IMR-90 (cell line): ENCODE results near the gene CALU. TPM values are rescaled to one million over a fixed set of nuclear protein-coding genes. Genes with fewer than 3 reads are reported as not detected.

Source experiments
- ATAC-seq: fragments of 200-7000 bp; cut with Tn5 transposase; 2 replicates; pipeline ENCODE4 v1.9.1; 2020; ENCODE audit warnings: low read depth, mild to moderate bottlenecking, moderate library complexity
- BruUV-seq: library from RNA; stranded (reverse); fragments of 400-500 nt; replicated peaks from 2 replicates; lab custom pipeline; 2021; lab: Mats Ljungman, UMichigan
- CTCF ChIA-PET: fragments of 300-600 bp; formaldehyde crosslinking; extraction: SDS; loops from one replicate; lab custom pipeline; 2021; ENCODE audit warnings: antibody characterized with exemption; lab: Yijun Ruan, JAX
- POLR2A ChIA-PET: fragments of 300-600 bp; sonication (Branson Sonifier 250); formaldehyde crosslinking; loops from one replicate; lab custom pipeline; 2022; ENCODE audit warnings: antibody characterized with exemption; ENCODE audit not compliant: unreplicated experiment; lab: Charles Lee
- DNase-seq: peaks from one replicate; pipeline ENCODE4 v3.0.0; 2013
- H2AFZ ChIP-seq: replicated peaks from 2 replicates; pipeline ENCODE3; 2013; ENCODE audit warnings: low read length, mild to moderate bottlenecking; ENCODE audit not compliant: poor library complexity
- H2AK5ac ChIP-seq: 2 replicates; pipeline ENCODE4 v1.6.1; 2013; ENCODE audit warnings: low read depth, low read length, inconsistent platforms
- H2AK9ac ChIP-seq: replicated peaks from 2 replicates; pipeline ENCODE3; 2013; ENCODE audit warnings: mild to moderate bottlenecking, low read depth, low read length, moderate library complexity; ENCODE audit not compliant: poor library complexity
- H2BK120ac ChIP-seq: 2 replicates; pipeline ENCODE4 v1.6.1; 2013; ENCODE audit warnings: low read depth, low read length, inconsistent platforms
- H2BK15ac ChIP-seq: 3 replicates; pipeline ENCODE4 v1.6.1; 2013; ENCODE audit warnings: low read depth, low read length, inconsistent platforms
- H2BK20ac ChIP-seq: 2 replicates; pipeline ENCODE4 v1.6.1; 2013; ENCODE audit warnings: low read depth, mild to moderate bottlenecking, inconsistent platforms, low read length, moderate library complexity
- H2BK5ac ChIP-seq: 2 replicates; pipeline ENCODE4 v1.6.1; 2013; ENCODE audit warnings: mild to moderate bottlenecking, low read depth, low read length, inconsistent platforms; ENCODE audit not compliant: poor library complexity, severe bottlenecking
- H3K14ac ChIP-seq: replicated peaks from 2 replicates; pipeline ENCODE4 v1.6.1; 2013; ENCODE audit warnings: low read depth, low read length, inconsistent platforms
- H3K18ac ChIP-seq: 2 replicates; pipeline ENCODE4 v1.6.1; 2013; ENCODE audit warnings: low read depth, low read length, control low read depth
- H3K23ac ChIP-seq: 2 replicates; pipeline ENCODE4 v1.6.1; 2013; ENCODE audit warnings: low read depth, low read length, inconsistent platforms
- H3K27ac ChIP-seq: 2 replicates; pipeline ENCODE4 v1.5.1; 2013; ENCODE audit warnings: mild to moderate bottlenecking, control low read depth, low read length; ENCODE audit not compliant: insufficient read depth
- H3K27me3 ChIP-seq: 2 replicates; pipeline ENCODE4 v1.6.1; 2013; ENCODE audit warnings: low read length; ENCODE audit not compliant: control insufficient read depth, insufficient read depth
- H3K36me3 ChIP-seq: 2 replicates; pipeline ENCODE4 v1.6.1; 2013; ENCODE audit warnings: low read length, mixed read lengths; ENCODE audit not compliant: control insufficient read depth, insufficient read depth
- H3K4ac ChIP-seq: 2 replicates; pipeline ENCODE4 v1.6.1; 2013; ENCODE audit warnings: low read depth, low read length, inconsistent platforms
- H3K4me1 ChIP-seq: 2 replicates; pipeline ENCODE4 v1.6.1; 2013; ENCODE audit warnings: low read length, mixed read lengths; ENCODE audit not compliant: control insufficient read depth, insufficient read depth
- H3K4me2 ChIP-seq: 2 replicates; pipeline ENCODE4 v1.6.1; 2013; ENCODE audit warnings: low read depth, mild to moderate bottlenecking, control low read depth, low read length, moderate library complexity
- H3K4me3 ChIP-seq: 2 replicates; pipeline ENCODE4 v1.5.1; 2013; ENCODE audit warnings: low read depth, mild to moderate bottlenecking, control low read depth, low read length, moderate library complexity; ENCODE audit not compliant: insufficient read depth
- H3K56ac ChIP-seq: 2 replicates; pipeline ENCODE4 v1.6.1; 2013; ENCODE audit warnings: low read length, inconsistent platforms; ENCODE audit not compliant: insufficient read depth; ENCODE audit errors: extremely low read depth
- H3K79me1 ChIP-seq, 2 experiments: 2 replicates each; pipeline ENCODE4 v1.6.1; 2013; ENCODE audit warnings: low read length in 2 of 2, inconsistent platforms in 1 of 2, low read depth in 1 of 2
- H3K9ac ChIP-seq: 2 replicates; pipeline ENCODE4 v1.6.1; 2013; ENCODE audit warnings: low read depth, low read length, control low read depth
- H3K9me1 ChIP-seq: 2 replicates; pipeline ENCODE4 v1.6.1; 2013; ENCODE audit warnings: low read length, inconsistent platforms; ENCODE audit not compliant: insufficient read depth
- H3K9me3 ChIP-seq: 2 replicates; pipeline ENCODE4 v1.6.1; 2013; ENCODE audit warnings: low read length; ENCODE audit not compliant: control insufficient read depth, insufficient read depth
- H4K20me1 ChIP-seq: 2 replicates; pipeline ENCODE4 v1.6.1; 2013; ENCODE audit warnings: low read length, inconsistent platforms; ENCODE audit not compliant: insufficient read depth
- H4K5ac ChIP-seq: 2 replicates; pipeline ENCODE4 v1.6.1; 2013; ENCODE audit warnings: mild to moderate bottlenecking, low read depth, low read length, control low read depth
- H4K8ac ChIP-seq, 2 experiments: 2 replicates each; pipeline ENCODE4 v1.6.1; 2013; ENCODE audit warnings: low read depth in 2 of 2, low read length in 2 of 2, control low read depth in 1 of 2, inconsistent platforms in 1 of 2
- H4K91ac ChIP-seq: 2 replicates; pipeline ENCODE4 v1.6.1; 2013; ENCODE audit warnings: low read depth, low read length, inconsistent platforms; ENCODE audit not compliant: insufficient read depth
- CEBPB ChIP-seq: IDR thresholded peaks from 2 replicates; pipeline ENCODE4 v1.6.1; 2012; ENCODE audit warnings: low read depth, low read length, improper control_type of control experiment
- CHD1 ChIP-seq: IDR thresholded peaks from 2 replicates; pipeline ENCODE4 v1.6.1; 2012; ENCODE audit warnings: low read depth, low read length, improper control_type of control experiment
- CTCF ChIP-seq: conservative IDR thresholded peaks from 2 replicates; pipeline ENCODE4 v1.5.1; 2012; ENCODE audit warnings: mild to moderate bottlenecking, low read depth, low read length, improper control_type of control experiment
- FOS ChIP-seq: fragments of 150-350 bp; IDR thresholded peaks from 2 replicates; pipeline ENCODE4 v1.6.1; 2016; ENCODE audit warnings: low read depth, low read length
- MAZ ChIP-seq: IDR thresholded peaks from 2 replicates; pipeline ENCODE4 v1.6.1; 2012; ENCODE audit warnings: low read depth, mild to moderate bottlenecking, low read length, improper control_type of control experiment, moderate library complexity, borderline replicate concordance
- MXI1 ChIP-seq: IDR thresholded peaks from 2 replicates; pipeline ENCODE4 v1.6.1; 2012; ENCODE audit warnings: low read depth, mild to moderate bottlenecking, low read length, moderate library complexity, borderline replicate concordance
- NFE2L2 ChIP-seq: fragments of 150-350 bp; IDR thresholded peaks from 2 replicates; pipeline ENCODE4 v1.6.1; 2016; ENCODE audit warnings: low read depth, mild to moderate bottlenecking, low read length
- RAD21 ChIP-seq: IDR thresholded peaks from 2 replicates; pipeline ENCODE4 v1.6.1; 2012; ENCODE audit warnings: low read length, improper control_type of control experiment
- RCOR1 ChIP-seq: IDR thresholded peaks from 2 replicates; pipeline ENCODE4 v1.6.1; 2012; ENCODE audit warnings: mild to moderate bottlenecking, low read length, improper control_type of control experiment; ENCODE audit not compliant: insufficient replicate concordance
- WGBS, 2 experiments: methylation state at CpG; one replicate each; pipeline versions ENCODE4 v1.1.5 to v1.1.7; 2013; ENCODE audit warnings: missing lambda C conversion rate in 2 of 2; ENCODE audit not compliant: insufficient read length in 1 of 2; ENCODE audit errors: extremely low coverage in 2 of 2; 5-methylcytosine and 5-hydroxymethylcytosine counted together
- dilution Hi-C: fragments of 300-500 bp; cut with HindIII; formaldehyde crosslinking; loops from one replicate; pipeline ENCODE4 v1.14.3; 2018; ENCODE audit warnings: low sequenced_read_pairs; ENCODE audit not compliant: unreplicated experiment
- in situ Hi-C: fragments of 300-500 bp; cut with MboI; formaldehyde crosslinking; loops from 3 replicates; pipeline ENCODE4 v1.14.3; 2019; ENCODE audit warnings: low sequenced_read_pairs, inconsistent platforms, mixed read lengths
- intact Hi-C: fragments of 100-400 bp; cut with micrococcal nuclease; formaldehyde crosslinking; loops from 2 replicates; pipeline ENCODE4 v1.10.0; 2022
- polyA plus RNA-seq, 3 experiments: library from polyadenylated mRNA; depleted of rRNA; stranded (reverse); fragments of >200 nt; gene quantifications; 2 replicates each; pipeline ENCODE4 v1.2.3, GENCODE V29; 2012; ENCODE audit warnings: low replicate concordance in 1 of 3
- total RNA-seq: library from RNA; depleted of rRNA; stranded (reverse); fragments of >200 nt; gene quantifications from 2 replicates; pipeline ENCODE4 v1.2.3, GENCODE V29; 2012

Gene CALU
- total and polyA plus RNA-seq, 2 of the 4 experiments (the other 2 are of a cell fraction): 421 to 525 TPM

DNA sequence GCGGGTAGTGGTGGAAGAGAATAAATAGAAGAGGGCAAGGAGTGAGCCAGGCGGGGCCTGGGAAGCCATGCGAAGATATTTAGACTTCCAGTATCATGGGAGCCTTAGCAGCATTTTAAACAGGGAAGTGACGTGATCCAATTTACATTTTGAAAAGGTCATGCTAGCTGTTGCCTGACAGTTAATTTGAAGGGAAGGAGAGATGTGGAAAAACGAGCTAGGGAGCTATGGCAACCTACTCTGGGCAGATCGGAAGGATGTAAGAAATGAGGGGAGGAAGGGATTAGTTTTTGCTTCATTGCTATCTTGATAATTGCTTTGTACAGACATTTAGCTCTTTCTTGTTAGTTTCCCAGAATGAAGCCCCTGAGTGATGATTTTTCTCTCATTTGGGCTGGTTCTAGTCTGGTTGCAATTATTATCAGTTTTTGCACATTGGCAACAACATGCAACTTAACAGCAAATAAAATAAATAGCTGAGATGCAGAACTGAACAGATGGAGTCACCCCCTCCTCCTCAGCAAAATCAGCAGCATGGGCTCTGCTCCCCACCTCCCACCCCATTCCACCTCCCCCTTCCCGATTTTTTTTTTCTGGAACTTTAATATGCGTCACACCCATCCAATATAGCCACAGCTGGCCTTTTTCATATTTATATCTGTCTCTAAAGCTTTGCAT lies 13.0 kb upstream of the CALU start:
- no peak overlapping the region for H3K4me3 ChIP-seq
- no peaks in the 10 kb centered on the region for H3K79me1 ChIP-seq
- no peak overlapping the region for H2BK15ac ChIP-seq
- H3K9me1 ChIP-seq: no peaks in the 10 kb centered on the region
- TF ChIP-seq MAZ (no peak), NFE2L2 (no peak), FOS (no peak), RCOR1 (no peak), CEBPB (no peak), RAD21 (no peak), CTCF (no peak), CHD1 (no peak), MXI1 (no peak)
- H3K4me1 ChIP-seq: no peaks in the 10 kb centered on the region; the same call in 1 of the 2 replicates
- H3K23ac ChIP-seq: no peak overlapping the region
- H3K4me2 ChIP-seq: no peak overlapping the region
- H2BK5ac ChIP-seq: no peak overlapping the region
- no peak overlapping the region for H2BK20ac ChIP-seq
- in situ Hi-C loops (no loop called here), dilution Hi-C loops (no loop called here), intact Hi-C loops (no loop called here)
- no peak overlapping the region for H3K18ac ChIP-seq
- no peak overlapping the region for H3K9ac ChIP-seq
- no peaks in the 10 kb centered on the region for H3K36me3 ChIP-seq
- no peak overlapping the region for H3K56ac ChIP-seq
- BruUV-seq: no TSS peak
- DNase-seq (no peak), ATAC-seq (no peak)
- no peak overlapping the region for H3K14ac ChIP-seq
- no peaks in the 10 kb centered on the region; the same call in 1 of the 2 replicates for H4K20me1 ChIP-seq
- 56% methylated on average over 2 of the region's 8 CpGs; no CpG with 5 or more reads in 1 of the 2 experiments for WGBS, 2 experiments
- no peaks in the 10 kb centered on the region for H3K9me3 ChIP-seq
- no peak overlapping the region for H4K8ac ChIP-seq
- H2BK120ac ChIP-seq: no peak overlapping the region
- H3K27me3 ChIP-seq: peaks cover 15% of the 10 kb centered on the region
- ChIA-PET POLR2A (no interaction called here), CTCF (no interaction called here)
- H4K5ac ChIP-seq: no peak overlapping the region
- H3K27ac ChIP-seq: no peak overlapping the region
- no peak overlapping the region for H2AFZ ChIP-seq
- no peak overlapping the region for H2AK9ac ChIP-seq
- H4K91ac ChIP-seq: no peak overlapping the region
- no peak overlapping the region for H2AK5ac ChIP-seq
- H3K4ac ChIP-seq: no peak overlapping the region
